PC-3 (cell line): Measurements from ENCODE around the gene KCNIP2.

Experiments
- EZH2 ChIP-seq: fragments of 300-600 bp; sonication (generic); IDR thresholded peaks from one replicate; pipeline ENCODE4 v1.6.1; 2017; ENCODE audit warnings: antibody characterized with exemption, mild to moderate bottlenecking, low read length; ENCODE audit not compliant: unreplicated experiment
- EZH2phosphoT487 ChIP-seq: fragments of 300-600 bp; sonication (generic); IDR thresholded peaks from 2 replicates; pipeline ENCODE4 v1.6.1; 2018; ENCODE audit warnings: mild to moderate bottlenecking, antibody characterized with exemption, low read length, borderline replicate concordance
- TF ChIP-seq, protein P1 (sequence below): fragments of 300-600 bp; sonication (generic); conservative IDR thresholded peaks from 2 replicates; pipeline ENCODE4 v1.5.1; 2017; ENCODE audit warnings: antibody characterized with exemption, low read depth, mild to moderate bottlenecking, low read length

DNA sequence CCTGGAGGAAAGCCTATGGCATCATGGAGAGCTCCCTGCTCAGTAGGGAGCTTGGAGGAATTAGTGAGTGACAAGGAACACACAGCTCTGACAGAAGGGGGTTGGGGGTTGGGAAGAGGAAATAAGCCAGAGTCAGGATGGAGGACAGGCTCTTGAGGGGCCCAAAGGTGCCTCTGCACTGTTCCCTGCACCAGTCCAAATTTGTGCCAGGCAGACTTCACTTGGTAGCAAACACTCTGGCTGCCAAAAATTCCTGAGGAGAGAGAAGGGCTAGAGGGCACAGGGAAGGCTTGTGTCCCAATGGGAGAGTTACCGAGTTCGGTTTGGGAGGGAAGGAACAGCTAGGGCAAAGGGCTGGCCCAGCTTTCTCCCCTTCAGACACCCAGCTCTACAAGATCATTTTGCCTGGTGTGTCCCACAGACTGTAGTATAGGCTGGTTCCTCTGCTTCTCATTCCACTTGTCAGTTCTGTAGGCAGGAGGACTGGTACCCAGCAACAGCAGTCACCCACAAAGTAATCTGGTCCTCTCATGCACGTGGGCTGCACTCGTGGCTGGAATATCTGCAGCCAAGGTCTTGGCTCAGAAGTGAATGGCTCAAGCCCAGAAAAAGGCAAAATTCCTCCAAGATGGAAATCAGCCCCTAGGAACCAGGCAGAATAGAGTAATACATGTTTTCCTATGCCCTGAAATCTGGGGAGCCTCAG, 8.0 kb upstream of the KCNIP2 start:
- TF ChIP-seq, protein P1, sequence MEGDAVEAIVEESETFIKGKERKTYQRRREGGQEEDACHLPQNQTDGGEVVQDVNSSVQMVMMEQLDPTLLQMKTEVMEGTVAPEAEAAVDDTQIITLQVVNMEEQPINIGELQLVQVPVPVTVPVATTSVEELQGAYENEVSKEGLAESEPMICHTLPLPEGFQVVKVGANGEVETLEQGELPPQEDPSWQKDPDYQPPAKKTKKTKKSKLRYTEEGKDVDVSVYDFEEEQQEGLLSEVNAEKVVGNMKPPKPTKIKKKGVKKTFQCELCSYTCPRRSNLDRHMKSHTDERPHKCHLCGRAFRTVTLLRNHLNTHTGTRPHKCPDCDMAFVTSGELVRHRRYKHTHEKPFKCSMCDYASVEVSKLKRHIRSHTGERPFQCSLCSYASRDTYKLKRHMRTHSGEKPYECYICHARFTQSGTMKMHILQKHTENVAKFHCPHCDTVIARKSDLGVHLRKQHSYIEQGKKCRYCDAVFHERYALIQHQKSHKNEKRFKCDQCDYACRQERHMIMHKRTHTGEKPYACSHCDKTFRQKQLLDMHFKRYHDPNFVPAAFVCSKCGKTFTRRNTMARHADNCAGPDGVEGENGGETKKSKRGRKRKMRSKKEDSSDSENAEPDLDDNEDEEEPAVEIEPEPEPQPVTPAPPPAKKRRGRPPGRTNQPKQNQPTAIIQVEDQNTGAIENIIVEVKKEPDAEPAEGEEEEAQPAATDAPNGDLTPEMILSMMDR: no peak
- TF ChIP-seq EZH2 (no peak), EZH2phosphoT487 (no peak)
